Esophagus (tissue), 2 donors: ENCODE measurements around the gene CMTM7. TPM values are rescaled to one million over a fixed set of nuclear protein-coding genes. Genes with fewer than 3 reads are reported as not detected.

Experiments used
- H3K27ac ChIP-seq, 2 donors: one replicate each; pipeline ENCODE4 v1.5.1; 2013; ENCODE audit warnings: low read depth in 2 of 2, mild to moderate bottlenecking in 2 of 2, inconsistent platforms in 1 of 2, low read length in 1 of 2, moderate library complexity in 1 of 2
- H3K27me3 ChIP-seq, 2 donors: one replicate each; pipeline ENCODE4 v1.6.1; 2013; ENCODE audit warnings: low read length in 2 of 2, control low read depth in 1 of 2, mild to moderate bottlenecking in 1 of 2; ENCODE audit not compliant: insufficient read depth in 2 of 2, control insufficient read depth in 1 of 2
- H3K36me3 ChIP-seq, 2 donors: one replicate each; pipeline ENCODE4 v1.6.1; 2013; ENCODE audit warnings: low read length in 1 of 2; ENCODE audit not compliant: control insufficient read depth in 2 of 2, insufficient read depth in 2 of 2
- H3K4me1 ChIP-seq, 2 donors: one replicate each; pipeline ENCODE4 v1.6.1; 2013; ENCODE audit warnings: low read length in 1 of 2; ENCODE audit not compliant: control insufficient read depth in 2 of 2, insufficient read depth in 2 of 2
- H3K4me3 ChIP-seq, 2 donors: one replicate each; pipeline ENCODE4 v1.5.1; 2013; ENCODE audit warnings: low read length in 2 of 2, mild to moderate bottlenecking in 2 of 2, low read depth in 1 of 2, moderate library complexity in 1 of 2
- H3K9me3 ChIP-seq, 2 donors: one replicate each; pipeline ENCODE4 v1.6.1; 2013; ENCODE audit warnings: mild to moderate bottlenecking in 2 of 2, low read depth in 1 of 2, low read length in 1 of 2, moderate library complexity in 1 of 2; ENCODE audit not compliant: control insufficient read depth in 2 of 2, insufficient read depth in 1 of 2
- WGBS, 2 donors: extraction: QIAGEN DNeasy Blood & Tissue Kit; methylation state at CpG; one replicate each; pipeline ENCODE4 v1.1.7; 2013; 5-methylcytosine and 5-hydroxymethylcytosine counted together
- polyA plus RNA-seq, 2 donors: library from polyadenylated mRNA; stranded (reverse); fragments of 200-250 nt; gene quantifications; one replicate each; pipeline ENCODE4 v1.2.3, GENCODE V29; 2013
- donor health status: healthy with polysubstance abuse.
- donor health status: Bipolar disorder and iron deficiency.

CMTM7 gene
- polyA plus RNA-seq, 2 donors = 0.79 to 1.6 TPM

DNA sequence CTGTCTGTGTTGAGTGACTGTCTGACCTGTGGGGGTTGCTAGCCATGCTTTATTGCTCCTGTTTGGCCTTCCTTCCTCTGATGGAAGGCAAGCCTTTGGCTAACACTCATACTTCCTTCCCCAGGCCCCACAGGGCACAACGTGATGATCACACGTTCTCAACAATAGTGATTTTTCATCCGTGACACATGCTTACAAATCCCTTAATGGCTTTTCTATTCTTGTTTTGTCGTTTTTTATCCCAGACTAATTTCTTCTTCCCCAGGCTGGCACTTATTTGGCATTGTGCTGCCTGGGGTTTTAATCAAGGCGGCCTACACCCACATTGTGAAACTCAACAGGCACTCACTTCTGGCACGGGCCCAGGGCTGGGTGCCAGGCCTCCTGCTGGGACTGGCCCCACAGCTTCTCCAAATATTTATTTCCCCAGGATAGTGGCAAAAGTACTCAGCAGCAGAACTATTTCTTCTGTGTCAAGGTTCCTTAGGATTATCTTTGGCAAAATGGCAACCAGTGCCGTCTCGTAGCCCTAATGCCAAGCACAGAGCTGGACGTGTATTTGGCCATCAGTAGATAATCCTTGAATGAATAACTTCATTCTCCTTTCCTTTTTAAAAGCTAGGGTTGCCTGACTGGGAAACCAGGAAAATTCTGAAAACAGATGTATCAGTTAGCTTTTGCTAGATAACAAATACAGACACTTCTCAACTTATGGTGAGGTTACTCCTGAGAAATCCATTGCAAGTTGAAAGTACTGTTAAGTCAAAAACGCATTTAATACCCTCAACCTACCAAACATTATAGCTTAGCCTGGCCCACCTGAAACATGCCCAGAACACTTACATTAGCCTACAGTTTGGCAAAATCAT is 30.6 kb downstream of the CMTM7 start:
- Histone ChIP-seq H3K27ac (peak overlapping the region; percentile 19 to 72), H3K9me3 (no peaks in the 10 kb centered on the region), H3K36me3 (no peaks in the 10 kb centered on the region), H3K27me3 (peaks cover 0 to 3% of the 10 kb centered on the region in 2 donors), H3K4me1 (peaks cover 2 to 12% of the 10 kb centered on the region in 2 donors), H3K4me3 (no peak overlapping the region)
- WGBS, 2 donors = 21 to 24% methylated on average over 10 of the region's 10 CpGs

DNA sequence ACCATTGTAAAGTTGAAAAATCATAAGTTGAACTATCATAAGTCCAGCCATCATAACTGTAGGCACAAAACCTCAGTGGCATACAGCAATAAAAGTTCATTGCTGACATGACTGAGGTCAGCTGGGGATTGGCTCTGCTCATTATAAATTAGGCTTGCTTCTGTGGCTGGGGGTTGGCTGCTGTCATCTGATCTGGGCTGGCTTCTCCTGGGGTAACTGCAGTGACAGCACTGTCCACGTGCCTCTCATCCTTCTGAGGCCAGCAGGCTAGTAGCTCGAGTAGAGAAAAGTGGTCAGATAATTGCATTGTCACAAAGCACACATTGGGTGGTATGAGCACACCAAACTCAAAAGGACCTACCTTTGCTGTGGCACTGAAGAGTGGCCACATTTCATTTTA is 31.3 kb downstream of the CMTM7 start:
- WGBS, 2 donors = 73 to 82% methylated on average over 2 of the region's 2 CpGs
- Histone ChIP-seq H3K4me3 (no peak overlapping the region), H3K9me3 (no peaks in the 10 kb centered on the region), H3K36me3 (no peaks in the 10 kb centered on the region), H3K27ac (no peak overlapping the region), H3K27me3 (peaks cover 0 to 3% of the 10 kb centered on the region in 2 donors), H3K4me1 (peaks cover 2 to 15% of the 10 kb centered on the region in 2 donors)

- peaks cover 0 to 2% of the 10 kb centered on the region in 2 donors for H3K27me3 ChIP-seq
- peaks cover 2 to 15% of the 10 kb centered on the region in 2 donors for H3K4me1 ChIP-seq
- no peak overlapping the region for H3K27ac ChIP-seq
- no peaks in the 10 kb centered on the region for H3K9me3 ChIP-seq
- H3K4me3 ChIP-seq = no peak overlapping the region
- 92 to 93% methylated on average over 3 of the region's 3 CpGs for WGBS, 2 donors
- no peaks in the 10 kb centered on the region for H3K36me3 ChIP-seq
Observed at GRCh38 chr3:32423534-32423933, 31.9 kb downstream of the CMTM7 start.

- no peaks in the 10 kb centered on the region for H3K36me3 ChIP-seq
- H3K9me3 ChIP-seq = no peaks in the 10 kb centered on the region
- WGBS, 2 donors = 86 to 89% methylated on average over 12 of the region's 12 CpGs
- peaks cover 2 to 15% of the 10 kb centered on the region in 2 donors for H3K4me1 ChIP-seq
- no peaks in the 10 kb centered on the region for H3K27me3 ChIP-seq
- no peak overlapping the region for H3K27ac ChIP-seq
- no peak overlapping the region for H3K4me3 ChIP-seq
Observed at GRCh38 chr3:32423956-32424557, 32.4 kb downstream of the CMTM7 start.

- peak overlapping the region in 1 of 2 donors; percentile 7 for H3K27ac ChIP-seq
- H3K9me3 ChIP-seq = no peaks in the 10 kb centered on the region
- peaks cover 2 to 15% of the 10 kb centered on the region in 2 donors for H3K4me1 ChIP-seq
- no peak overlapping the region for H3K4me3 ChIP-seq
- no peaks in the 10 kb centered on the region for H3K27me3 ChIP-seq
- no peaks in the 10 kb centered on the region for H3K36me3 ChIP-seq
- WGBS, 2 donors = 86% methylated on average over 9 of the region's 9 CpGs
Observed at GRCh38 chr3:32424581-32425250, 33.1 kb downstream of the CMTM7 start.

DNA sequence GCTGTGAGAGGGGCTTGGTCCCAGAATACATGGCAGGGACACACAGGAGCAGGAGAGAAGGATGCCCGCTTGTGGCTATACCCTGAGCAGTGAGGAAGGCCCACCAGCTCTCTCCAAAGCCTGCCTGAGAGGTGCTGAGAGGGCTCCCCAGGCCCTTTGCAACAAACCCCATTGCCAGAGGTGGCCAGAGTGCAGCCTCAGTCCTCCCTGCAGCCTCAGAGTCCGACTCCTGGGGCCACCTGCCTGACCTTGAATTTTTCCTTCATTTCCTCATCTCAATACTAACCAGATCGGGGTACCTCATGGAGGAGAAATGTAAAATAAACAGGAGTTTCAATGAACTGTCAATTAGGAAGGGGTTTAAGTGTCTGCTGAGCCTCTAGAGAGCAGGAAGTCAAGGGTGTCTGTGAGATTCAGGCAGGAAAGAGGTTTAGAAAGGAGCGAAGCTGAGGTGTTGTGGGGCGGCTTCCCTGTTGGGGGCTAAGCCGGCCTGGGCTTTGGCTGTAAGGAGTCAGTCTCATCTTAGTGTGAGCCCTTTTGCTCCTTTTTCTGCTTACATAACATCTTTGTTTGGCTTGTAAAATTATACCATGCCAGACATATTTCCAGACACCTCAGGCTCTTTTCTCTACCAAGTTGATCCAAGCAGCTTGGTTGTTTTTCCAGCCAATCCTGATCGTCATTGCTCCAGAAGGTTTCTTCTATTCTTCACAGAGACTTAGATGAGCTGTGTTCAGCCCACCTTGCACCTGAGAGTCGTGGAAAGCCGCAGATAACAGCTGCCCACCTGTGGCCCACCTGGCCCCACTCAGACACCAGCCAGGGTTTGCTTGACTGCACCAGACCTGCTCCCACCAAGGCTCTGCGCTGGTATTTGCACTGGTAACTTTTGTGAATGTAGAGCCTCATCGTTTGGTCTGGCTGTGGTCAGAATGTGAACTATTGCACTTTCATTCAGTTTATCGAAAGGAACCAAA is 36.7 kb downstream of the CMTM7 start:
- WGBS, 2 donors = 55 to 65% methylated on average over 12 of the region's 12 CpGs
- no peaks in the 10 kb centered on the region for H3K27me3 ChIP-seq
- no peak overlapping the region for H3K4me3 ChIP-seq
- H3K9me3 ChIP-seq = peaks cover 0 to 3% of the 10 kb centered on the region in 2 donors
- no peak overlapping the region for H3K27ac ChIP-seq
- peaks cover 2 to 3% of the 10 kb centered on the region in 2 donors for H3K4me1 ChIP-seq
- H3K36me3 ChIP-seq = no peaks in the 10 kb centered on the region

DNA sequence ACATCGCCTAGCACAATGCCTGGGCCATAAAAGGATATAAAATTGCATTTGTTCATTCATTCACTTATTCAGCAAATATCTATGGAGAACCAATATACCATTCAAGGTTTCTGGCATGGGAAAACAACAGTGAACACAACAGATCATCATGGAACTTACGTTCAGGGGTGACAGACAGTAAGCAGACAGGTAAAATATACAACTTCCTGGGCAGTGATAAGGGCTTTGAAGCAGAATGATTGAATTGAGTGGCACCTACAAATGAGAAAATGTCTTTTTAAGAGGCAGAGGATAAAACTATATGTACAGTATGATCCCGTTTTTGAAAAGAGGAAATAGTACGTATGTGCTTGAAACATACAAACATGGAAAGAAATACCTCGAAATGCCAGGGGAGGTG is 39.2 kb downstream of the CMTM7 start:
- Histone ChIP-seq H3K9me3 (peaks cover 0 to 3% of the 10 kb centered on the region in 2 donors), H3K27ac (no peak overlapping the region), H3K4me3 (no peak overlapping the region), H3K4me1 (peaks cover 0 to 3% of the 10 kb centered on the region in 2 donors), H3K27me3 (no peaks in the 10 kb centered on the region), H3K36me3 (no peaks in the 10 kb centered on the region)
- WGBS, 2 donors = 78 to 85% methylated on average over 5 of the region's 5 CpGs

DNA sequence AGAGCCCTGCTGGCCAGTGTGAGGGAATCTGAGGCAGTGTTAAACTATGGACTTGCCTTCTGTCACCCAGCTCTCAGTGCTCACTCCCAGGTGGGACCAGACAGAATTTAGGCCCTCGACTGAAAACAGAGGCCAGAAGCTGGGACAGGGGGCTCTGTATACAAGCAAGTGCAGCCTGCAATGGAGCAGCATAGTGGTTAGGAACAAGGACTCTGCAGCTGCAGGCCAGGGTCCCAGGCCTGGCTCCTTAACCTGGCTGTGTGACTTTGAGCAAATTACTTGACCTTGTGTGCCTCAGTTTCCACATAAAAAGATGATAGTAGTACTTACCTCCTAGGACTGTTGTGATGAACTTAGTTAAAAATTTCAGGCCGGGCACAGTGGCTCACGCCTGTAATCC is 39.8 kb downstream of the CMTM7 start:
- 88 to 98% methylated on average over 3 of the region's 3 CpGs for WGBS, 2 donors
- Histone ChIP-seq H3K4me3 (no peak overlapping the region), H3K27ac (no peak overlapping the region), H3K4me1 (peaks cover 0 to 3% of the 10 kb centered on the region in 2 donors), H3K36me3 (no peaks in the 10 kb centered on the region), H3K9me3 (peaks cover 0 to 3% of the 10 kb centered on the region in 2 donors), H3K27me3 (no peaks in the 10 kb centered on the region)
